Trophoblast cell (in vitro differentiated cells and primary cell): Measurements from ENCODE around the gene FAM114A1.

Source experiments
- DNase-seq, 2 donors: peaks; one replicate each; pipeline ENCODE4 v3.0.0-alpha.2; 2016
- H2AFZ ChIP-seq: 2 replicates; pipeline ENCODE4 v1.6.1; 2013; ENCODE audit warnings: low read length, moderate library complexity, mild to moderate bottlenecking; ENCODE audit not compliant: insufficient read depth, poor library complexity
- H2AK5ac ChIP-seq: 2 replicates; pipeline ENCODE4 v1.6.1; 2013; ENCODE audit warnings: mild to moderate bottlenecking, low read length
- H2BK120ac ChIP-seq: 2 replicates; pipeline ENCODE4 v1.6.1; 2013; ENCODE audit warnings: low read length, mild to moderate bottlenecking, moderate library complexity; ENCODE audit not compliant: insufficient read depth, poor library complexity
- H2BK12ac ChIP-seq: 2 replicates; pipeline ENCODE4 v1.6.1; 2013; ENCODE audit warnings: mild to moderate bottlenecking, low read length, moderate library complexity
- H2BK5ac ChIP-seq: 2 replicates; pipeline ENCODE4 v1.6.1; 2013; ENCODE audit warnings: low read length, low read depth, moderate library complexity, mild to moderate bottlenecking; ENCODE audit not compliant: poor library complexity
- H3K14ac ChIP-seq: 2 replicates; pipeline ENCODE4 v1.6.1; 2013; ENCODE audit warnings: mild to moderate bottlenecking, low read length
- H3K18ac ChIP-seq: 2 replicates; pipeline ENCODE4 v1.6.1; 2013; ENCODE audit warnings: mild to moderate bottlenecking, low read length
- H3K23ac ChIP-seq: 2 replicates; pipeline ENCODE4 v1.6.1; 2013; ENCODE audit warnings: low read length
- H3K27ac ChIP-seq: 2 replicates; pipeline ENCODE4 v1.5.1; 2013; ENCODE audit warnings: low read depth, mild to moderate bottlenecking, inconsistent platforms, low read length, moderate library complexity
- H3K27me3 ChIP-seq: 2 replicates; pipeline ENCODE4 v1.6.1; 2013; ENCODE audit warnings: inconsistent platforms, mild to moderate bottlenecking, low read length, moderate library complexity; ENCODE audit not compliant: insufficient read depth
- H3K36me3 ChIP-seq, 2 experiments: 1 replicate in 1 of 2; 2 replicates in 1 of 2; pipeline ENCODE4 v1.6.1; 2013; ENCODE audit warnings: low read length in 2 of 2, mild to moderate bottlenecking in 2 of 2, moderate library complexity in 1 of 2; ENCODE audit not compliant: insufficient read depth in 2 of 2, control insufficient read depth in 1 of 2
- H3K4ac ChIP-seq: 2 replicates; pipeline ENCODE4 v1.6.1; 2013; ENCODE audit warnings: low read depth, mild to moderate bottlenecking, low read length, moderate library complexity
- H3K4me1 ChIP-seq, 2 experiments: 1 replicate in 1 of 2; 2 replicates in 1 of 2; pipeline ENCODE4 v1.6.1; 2013; ENCODE audit warnings: low read length in 2 of 2, mild to moderate bottlenecking in 2 of 2, moderate library complexity in 1 of 2; ENCODE audit not compliant: insufficient read depth in 2 of 2, control insufficient read depth in 1 of 2
- H3K4me2 ChIP-seq: 2 replicates; pipeline ENCODE4 v1.6.1; 2013; ENCODE audit warnings: inconsistent platforms, mild to moderate bottlenecking, low read length, moderate library complexity
- H3K4me3 ChIP-seq: 2 replicates; pipeline ENCODE4 v1.5.1; 2013; ENCODE audit warnings: mild to moderate bottlenecking, low read depth, low read length, inconsistent platforms
- H3K79me1 ChIP-seq: one replicate; pipeline ENCODE4 v1.6.1; 2013; ENCODE audit warnings: low read length
- H3K79me2 ChIP-seq: 2 replicates; pipeline ENCODE4 v1.6.1; 2013; ENCODE audit warnings: low read length, mild to moderate bottlenecking; ENCODE audit not compliant: control insufficient read depth, insufficient read depth, poor library complexity
- H3K9ac ChIP-seq: 2 replicates; pipeline ENCODE4 v1.6.1; 2013; ENCODE audit warnings: mild to moderate bottlenecking, low read length
- H3K9me3 ChIP-seq: 2 replicates; pipeline ENCODE4 v1.6.1; 2013; ENCODE audit warnings: low read depth, mild to moderate bottlenecking, control low read depth, inconsistent platforms, low read length; ENCODE audit not compliant: insufficient read depth
- H4K12ac ChIP-seq: 2 replicates; pipeline ENCODE4 v1.6.1; 2013; ENCODE audit warnings: low read depth, mild to moderate bottlenecking, low read length, moderate library complexity
- H4K8ac ChIP-seq: 2 replicates; pipeline ENCODE4 v1.6.1; 2013; ENCODE audit warnings: low read depth, mild to moderate bottlenecking, low read length, moderate library complexity
- H4K91ac ChIP-seq: one replicate; pipeline ENCODE4 v1.6.1; 2013; ENCODE audit warnings: low read depth, mild to moderate bottlenecking, low read length, moderate library complexity
- WGBS: extraction: QIAGEN DNeasy Blood & Tissue Kit; methylation state at CpG from one replicate; pipeline ENCODE4 v1.1.7; 2013; ENCODE audit warnings: missing lambda C conversion rate; ENCODE audit not compliant: insufficient read length, insufficient coverage; ENCODE audit errors: extremely low coverage; 5-methylcytosine and 5-hydroxymethylcytosine counted together

Gene FAM114A1

DNA sequence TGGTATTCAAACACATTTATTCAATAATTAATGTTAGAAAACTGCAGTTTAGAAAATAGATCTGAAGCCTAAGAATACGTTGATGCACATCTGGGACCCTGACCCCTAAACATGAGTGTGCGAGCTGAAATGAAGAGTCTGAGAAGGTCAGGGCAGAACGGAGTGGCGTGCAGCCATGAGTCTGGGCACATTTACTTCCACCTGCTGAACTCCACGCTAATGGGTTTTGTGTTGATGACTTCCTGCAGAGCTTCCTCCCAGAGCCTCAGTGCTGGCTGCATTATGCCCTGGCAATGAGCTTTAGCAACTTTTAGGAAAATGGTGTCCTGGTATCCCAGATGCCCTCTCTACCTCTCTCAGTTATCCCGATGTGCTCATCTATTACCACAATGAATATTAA lies 53.1 kb downstream of the FAM114A1 start:
- no peak overlapping the region for H2AFZ ChIP-seq
- H3K4me2 ChIP-seq: no peak overlapping the region
- no peak overlapping the region for H3K27ac ChIP-seq
- no peak overlapping the region for H2AK5ac ChIP-seq
- no peak overlapping the region for H2BK12ac ChIP-seq
- DNase-seq: no peak
- no peaks in the 10 kb centered on the region for H3K27me3 ChIP-seq
- no peaks in the 10 kb centered on the region for H3K4me1 ChIP-seq
- no peak overlapping the region for H2BK5ac ChIP-seq
- H4K12ac ChIP-seq: no peak overlapping the region
- H3K14ac ChIP-seq: no peak overlapping the region
- WGBS: no CpG with 5 or more reads among the region's 6 CpGs
- H3K79me1 ChIP-seq: no peaks in the 10 kb centered on the region
- H3K9me3 ChIP-seq: peaks cover 2% of the 10 kb centered on the region
- H3K23ac ChIP-seq: no peak overlapping the region
- no peak overlapping the region for H3K9ac ChIP-seq
- H3K36me3 ChIP-seq: peaks cover 24 to 47% of the 10 kb centered on the region in 2 experiments
- H3K79me2 ChIP-seq: no peaks in the 10 kb centered on the region
- no peak overlapping the region for H2BK120ac ChIP-seq
- no peak overlapping the region for H3K18ac ChIP-seq
- no peak overlapping the region for H3K4me3 ChIP-seq
- no peak overlapping the region for H4K8ac ChIP-seq
- no peak overlapping the region for H4K91ac ChIP-seq
- H3K4ac ChIP-seq: no peak overlapping the region

DNA sequence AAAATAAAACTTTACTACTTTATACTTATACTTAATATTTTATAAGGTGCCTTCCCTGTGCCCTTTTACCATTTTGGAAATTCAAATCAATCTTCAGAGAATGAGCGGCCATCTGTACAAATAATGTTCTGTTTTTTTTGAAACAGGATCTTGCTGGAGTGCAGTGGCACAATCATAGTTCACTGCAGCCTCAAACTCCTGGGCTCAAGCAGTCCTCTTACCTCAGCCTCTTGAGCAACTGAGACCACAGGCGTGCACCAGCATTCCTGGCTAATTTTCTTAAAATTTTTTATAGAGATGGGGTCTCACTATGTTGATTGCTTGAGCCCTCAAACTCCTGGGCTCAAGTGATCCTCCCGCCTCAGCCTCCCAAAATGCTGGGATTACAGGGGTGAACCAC lies 53.5 kb downstream of the FAM114A1 start:
- Histone ChIP-seq H2BK120ac (no peak overlapping the region), H3K18ac (no peak overlapping the region), H3K27ac (no peak overlapping the region), H3K79me2 (no peaks in the 10 kb centered on the region), H3K79me1 (no peaks in the 10 kb centered on the region), H2AFZ (no peak overlapping the region), H3K4ac (no peak overlapping the region), H3K4me3 (no peak overlapping the region), H3K4me1 (no peaks in the 10 kb centered on the region), H4K12ac (no peak overlapping the region), H2BK12ac (no peak overlapping the region), H3K4me2 (no peak overlapping the region), H3K27me3 (no peaks in the 10 kb centered on the region), H3K23ac (no peak overlapping the region), H4K91ac (no peak overlapping the region), H2BK5ac (no peak overlapping the region), H3K9me3 (peaks cover 2% of the 10 kb centered on the region), H4K8ac (no peak overlapping the region), H3K14ac (no peak overlapping the region), H2AK5ac (no peak overlapping the region), H3K9ac (no peak overlapping the region), H3K36me3 (peaks cover 25 to 46% of the 10 kb centered on the region in 2 experiments)
- no peak for DNase-seq
- no CpG with 5 or more reads among the region's 3 CpGs for WGBS

GRCh38 chr4:38923746-38924145 lies 56.1 kb downstream of the FAM114A1 start:
- Histone ChIP-seq H3K4me1 (no peaks in the 10 kb centered on the region), H4K8ac (no peak overlapping the region), H3K4ac (no peak overlapping the region), H2BK5ac (no peak overlapping the region), H4K91ac (no peak overlapping the region), H4K12ac (no peak overlapping the region), H3K18ac (no peak overlapping the region), H3K79me2 (no peaks in the 10 kb centered on the region), H2BK12ac (no peak overlapping the region), H3K9ac (no peak overlapping the region), H3K27me3 (no peaks in the 10 kb centered on the region), H3K14ac (no peak overlapping the region), H3K4me3 (no peak overlapping the region), H3K23ac (no peak overlapping the region), H3K4me2 (no peak overlapping the region), H3K9me3 (peaks cover 4% of the 10 kb centered on the region), H2BK120ac (no peak overlapping the region), H2AK5ac (no peak overlapping the region), H3K27ac (no peak overlapping the region), H3K79me1 (no peaks in the 10 kb centered on the region), H3K36me3 (peaks cover 24 to 45% of the 10 kb centered on the region in 2 experiments), H2AFZ (no peak overlapping the region)
- no peak for DNase-seq
- no CpG with 5 or more reads among the region's 2 CpGs for WGBS

DNA sequence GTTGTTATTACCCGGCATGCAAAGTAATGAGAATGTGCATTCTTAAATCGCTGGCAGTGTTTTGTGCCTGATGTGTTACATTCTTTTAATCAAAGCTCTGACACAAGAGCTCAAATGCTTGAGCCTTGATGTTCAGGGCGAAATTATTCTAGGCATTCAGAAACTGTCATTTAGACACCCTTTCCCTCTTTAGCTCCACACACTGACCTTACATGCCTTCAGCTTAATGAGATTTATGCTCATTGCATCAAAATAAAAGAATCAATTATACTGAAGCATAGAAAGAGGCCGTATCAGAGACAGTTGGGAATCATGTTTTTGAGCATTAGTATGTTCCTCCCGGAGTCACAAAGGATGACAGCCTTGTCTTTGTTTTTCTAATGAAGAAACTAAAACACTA lies 56.7 kb downstream of the FAM114A1 start:
- Histone ChIP-seq H3K27ac (no peak overlapping the region), H3K23ac (no peak overlapping the region), H2BK12ac (no peak overlapping the region), H4K12ac (no peak overlapping the region), H2AK5ac (no peak overlapping the region), H3K79me2 (no peaks in the 10 kb centered on the region), H2AFZ (no peak overlapping the region), H4K8ac (no peak overlapping the region), H3K36me3 (peaks cover 23 to 45% of the 10 kb centered on the region in 2 experiments), H2BK5ac (no peak overlapping the region), H3K18ac (no peak overlapping the region), H3K9me3 (peaks cover 2% of the 10 kb centered on the region), H3K9ac (no peak overlapping the region), H3K14ac (no peak overlapping the region), H4K91ac (no peak overlapping the region), H3K4me1 (no peaks in the 10 kb centered on the region), H2BK120ac (no peak overlapping the region), H3K27me3 (no peaks in the 10 kb centered on the region), H3K4ac (no peak overlapping the region), H3K4me3 (no peak overlapping the region), H3K79me1 (no peaks in the 10 kb centered on the region), H3K4me2 (no peak overlapping the region)
- DNase-seq: peak in 1 of 2 donors; percentile 70
- WGBS: no CpG with 5 or more reads among the region's 5 CpGs
